Trophoblast cell (in vitro differentiated cells and primary cell): ENCODE measurements around the gene CHRNA10.
"Not testable (repeated sequence)": the region's sequence is repeated elsewhere in the genome, so short reads cannot be mapped to it uniquely, and the experiment has no call there.

ENCODE experiments used
- DNase-seq, 2 donors: peaks; one replicate each; pipeline ENCODE4 v3.0.0-alpha.2; 2016
- H2AFZ ChIP-seq: 2 replicates; pipeline ENCODE4 v1.6.1; 2013; ENCODE audit warnings: low read length, moderate library complexity, mild to moderate bottlenecking; ENCODE audit not compliant: insufficient read depth, poor library complexity
- H2AK5ac ChIP-seq: 2 replicates; pipeline ENCODE4 v1.6.1; 2013; ENCODE audit warnings: mild to moderate bottlenecking, low read length
- H2BK120ac ChIP-seq: 2 replicates; pipeline ENCODE4 v1.6.1; 2013; ENCODE audit warnings: low read length, mild to moderate bottlenecking, moderate library complexity; ENCODE audit not compliant: insufficient read depth, poor library complexity
- H2BK12ac ChIP-seq: 2 replicates; pipeline ENCODE4 v1.6.1; 2013; ENCODE audit warnings: mild to moderate bottlenecking, low read length, moderate library complexity
- H2BK5ac ChIP-seq: 2 replicates; pipeline ENCODE4 v1.6.1; 2013; ENCODE audit warnings: low read length, low read depth, moderate library complexity, mild to moderate bottlenecking; ENCODE audit not compliant: poor library complexity
- H3K14ac ChIP-seq: 2 replicates; pipeline ENCODE4 v1.6.1; 2013; ENCODE audit warnings: mild to moderate bottlenecking, low read length
- H3K18ac ChIP-seq: 2 replicates; pipeline ENCODE4 v1.6.1; 2013; ENCODE audit warnings: mild to moderate bottlenecking, low read length
- H3K23ac ChIP-seq: 2 replicates; pipeline ENCODE4 v1.6.1; 2013; ENCODE audit warnings: low read length
- H3K27ac ChIP-seq: 2 replicates; pipeline ENCODE4 v1.5.1; 2013; ENCODE audit warnings: low read depth, mild to moderate bottlenecking, inconsistent platforms, low read length, moderate library complexity
- H3K27me3 ChIP-seq: 2 replicates; pipeline ENCODE4 v1.6.1; 2013; ENCODE audit warnings: inconsistent platforms, mild to moderate bottlenecking, low read length, moderate library complexity; ENCODE audit not compliant: insufficient read depth
- H3K36me3 ChIP-seq, 2 experiments: 1 replicate in 1 of 2; 2 replicates in 1 of 2; pipeline ENCODE4 v1.6.1; 2013; ENCODE audit warnings: low read length in 2 of 2, mild to moderate bottlenecking in 2 of 2, moderate library complexity in 1 of 2; ENCODE audit not compliant: insufficient read depth in 2 of 2, control insufficient read depth in 1 of 2
- H3K4ac ChIP-seq: 2 replicates; pipeline ENCODE4 v1.6.1; 2013; ENCODE audit warnings: low read depth, mild to moderate bottlenecking, low read length, moderate library complexity
- H3K4me1 ChIP-seq, 2 experiments: 1 replicate in 1 of 2; 2 replicates in 1 of 2; pipeline ENCODE4 v1.6.1; 2013; ENCODE audit warnings: low read length in 2 of 2, mild to moderate bottlenecking in 2 of 2, moderate library complexity in 1 of 2; ENCODE audit not compliant: insufficient read depth in 2 of 2, control insufficient read depth in 1 of 2
- H3K4me2 ChIP-seq: 2 replicates; pipeline ENCODE4 v1.6.1; 2013; ENCODE audit warnings: inconsistent platforms, mild to moderate bottlenecking, low read length, moderate library complexity
- H3K4me3 ChIP-seq: 2 replicates; pipeline ENCODE4 v1.5.1; 2013; ENCODE audit warnings: mild to moderate bottlenecking, low read depth, low read length, inconsistent platforms
- H3K79me1 ChIP-seq: one replicate; pipeline ENCODE4 v1.6.1; 2013; ENCODE audit warnings: low read length
- H3K79me2 ChIP-seq: 2 replicates; pipeline ENCODE4 v1.6.1; 2013; ENCODE audit warnings: low read length, mild to moderate bottlenecking; ENCODE audit not compliant: control insufficient read depth, insufficient read depth, poor library complexity
- H3K9ac ChIP-seq: 2 replicates; pipeline ENCODE4 v1.6.1; 2013; ENCODE audit warnings: mild to moderate bottlenecking, low read length
- H3K9me3 ChIP-seq: 2 replicates; pipeline ENCODE4 v1.6.1; 2013; ENCODE audit warnings: low read depth, mild to moderate bottlenecking, control low read depth, inconsistent platforms, low read length; ENCODE audit not compliant: insufficient read depth
- H4K12ac ChIP-seq: 2 replicates; pipeline ENCODE4 v1.6.1; 2013; ENCODE audit warnings: low read depth, mild to moderate bottlenecking, low read length, moderate library complexity
- H4K8ac ChIP-seq: 2 replicates; pipeline ENCODE4 v1.6.1; 2013; ENCODE audit warnings: low read depth, mild to moderate bottlenecking, low read length, moderate library complexity
- H4K91ac ChIP-seq: one replicate; pipeline ENCODE4 v1.6.1; 2013; ENCODE audit warnings: low read depth, mild to moderate bottlenecking, low read length, moderate library complexity
- WGBS: extraction: QIAGEN DNeasy Blood & Tissue Kit; methylation state at CpG from one replicate; pipeline ENCODE4 v1.1.7; 2013; ENCODE audit warnings: missing lambda C conversion rate; ENCODE audit not compliant: insufficient read length, insufficient coverage; ENCODE audit errors: extremely low coverage; 5-methylcytosine and 5-hydroxymethylcytosine counted together

The CHRNA10 gene

DNA sequence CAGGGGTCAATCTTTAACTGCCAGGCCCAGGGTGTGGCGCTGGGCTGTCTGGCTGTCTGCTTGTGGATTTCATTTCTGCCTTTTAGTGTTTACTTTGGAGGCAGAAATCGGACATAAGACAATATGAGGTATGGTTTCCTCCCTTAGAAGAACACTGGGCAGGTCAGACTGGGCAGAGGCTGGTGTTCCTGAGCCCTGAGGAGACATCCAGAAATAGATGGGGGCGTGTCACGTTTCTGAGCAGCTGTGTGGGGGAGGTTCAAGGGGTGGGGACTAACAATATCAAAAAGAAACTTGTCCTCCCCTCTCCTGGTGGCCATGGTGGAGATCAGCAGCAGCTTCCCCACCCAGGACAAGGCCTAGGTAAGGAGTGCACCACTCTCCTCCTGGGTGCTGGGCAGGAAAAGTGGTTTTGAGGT lies 26.4 kb downstream of the CHRNA10 start, which contains the start of gene ART1:
ART1 (plus strand) TSS at position 312 of the 419 bp plus-strand sequence. CDS start 14,086 bp downstream, outside the sequence.
- no CpG with 5 or more reads among the region's 4 CpGs for WGBS

DNA sequence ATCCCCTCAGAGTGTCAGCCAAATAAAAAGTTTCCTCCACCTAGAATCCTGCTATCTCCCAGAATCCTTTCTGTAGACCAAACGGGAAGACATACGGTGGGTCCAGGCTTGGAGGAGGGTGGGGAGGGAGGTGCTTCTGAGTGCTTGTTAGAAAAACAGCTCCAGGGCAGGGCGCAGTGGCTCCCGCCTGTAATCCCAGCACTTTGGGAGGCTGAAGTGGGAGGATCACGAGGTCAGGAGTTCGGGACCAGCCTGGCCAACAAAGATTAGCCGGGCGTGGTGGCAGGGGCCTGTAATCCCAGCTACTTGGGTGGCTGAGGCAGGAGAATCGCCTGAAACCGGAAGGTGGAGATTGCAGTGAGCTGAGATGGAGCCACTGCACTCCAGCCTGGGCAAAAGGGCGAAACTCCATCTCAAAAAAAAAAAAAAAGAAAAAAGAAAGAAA lies 28.1 kb downstream of the CHRNA10 start:
- not testable (repeated sequence) for H3K23ac ChIP-seq, DNase-seq, H2AK5ac ChIP-seq, H2BK12ac ChIP-seq, H3K36me3 ChIP-seq, H3K4me3 ChIP-seq, H2BK5ac ChIP-seq, H3K27ac ChIP-seq, H3K9me3 ChIP-seq, H3K79me2 ChIP-seq, H3K9ac ChIP-seq, H3K4ac ChIP-seq, H4K91ac ChIP-seq, H3K27me3 ChIP-seq, H3K14ac ChIP-seq, H3K18ac ChIP-seq, H4K12ac ChIP-seq, H3K79me1 ChIP-seq, H2BK120ac ChIP-seq
- H2AFZ ChIP-seq, result peak overlapping the region; percentile 80
- peak overlapping the region; percentile 86 for H3K4me2 ChIP-seq
- H4K8ac ChIP-seq, result peak overlapping the region; percentile 21
- no CpG with 5 or more reads among the region's 11 CpGs for WGBS
- peaks cover 12% of the 10 kb centered on the region in 2 experiments for H3K4me1 ChIP-seq

More for the DNA sequence above, 26.4 kb downstream of the CHRNA10 start, which contains the start of gene ART1:
- Histone ChIP-seq H2AFZ (no peak within 1 kb of the TSS), H3K14ac (no peak within 1 kb of the TSS), H3K4me1 (peaks cover 12% of the 10 kb centered on the region in 2 experiments), H2AK5ac (no peak within 1 kb of the TSS), H2BK12ac (no peak within 1 kb of the TSS), H3K79me1 (peaks cover 5% of the 10 kb centered on the region), H3K27ac (no peak within 1 kb of the TSS), H3K18ac (no peak within 1 kb of the TSS), H4K12ac (no peak within 1 kb of the TSS), H3K9ac (no peak within 1 kb of the TSS), H3K27me3 (no peaks in the 10 kb centered on the region), H3K4me3 (no peak within 1 kb of the TSS), H3K9me3 (peaks cover 10% of the 10 kb centered on the region), H4K91ac (no peak within 1 kb of the TSS), H2BK5ac (no peak within 1 kb of the TSS), H3K4me2 (no peak within 1 kb of the TSS), H4K8ac (no peak within 1 kb of the TSS), H3K79me2 (peaks cover 3% of the 10 kb centered on the region), H3K4ac (no peak within 1 kb of the TSS), H3K36me3 (no peaks in the 10 kb centered on the region), H3K23ac (no peak within 1 kb of the TSS), H2BK120ac (no peak within 1 kb of the TSS)
- no peak for DNase-seq

DNA sequence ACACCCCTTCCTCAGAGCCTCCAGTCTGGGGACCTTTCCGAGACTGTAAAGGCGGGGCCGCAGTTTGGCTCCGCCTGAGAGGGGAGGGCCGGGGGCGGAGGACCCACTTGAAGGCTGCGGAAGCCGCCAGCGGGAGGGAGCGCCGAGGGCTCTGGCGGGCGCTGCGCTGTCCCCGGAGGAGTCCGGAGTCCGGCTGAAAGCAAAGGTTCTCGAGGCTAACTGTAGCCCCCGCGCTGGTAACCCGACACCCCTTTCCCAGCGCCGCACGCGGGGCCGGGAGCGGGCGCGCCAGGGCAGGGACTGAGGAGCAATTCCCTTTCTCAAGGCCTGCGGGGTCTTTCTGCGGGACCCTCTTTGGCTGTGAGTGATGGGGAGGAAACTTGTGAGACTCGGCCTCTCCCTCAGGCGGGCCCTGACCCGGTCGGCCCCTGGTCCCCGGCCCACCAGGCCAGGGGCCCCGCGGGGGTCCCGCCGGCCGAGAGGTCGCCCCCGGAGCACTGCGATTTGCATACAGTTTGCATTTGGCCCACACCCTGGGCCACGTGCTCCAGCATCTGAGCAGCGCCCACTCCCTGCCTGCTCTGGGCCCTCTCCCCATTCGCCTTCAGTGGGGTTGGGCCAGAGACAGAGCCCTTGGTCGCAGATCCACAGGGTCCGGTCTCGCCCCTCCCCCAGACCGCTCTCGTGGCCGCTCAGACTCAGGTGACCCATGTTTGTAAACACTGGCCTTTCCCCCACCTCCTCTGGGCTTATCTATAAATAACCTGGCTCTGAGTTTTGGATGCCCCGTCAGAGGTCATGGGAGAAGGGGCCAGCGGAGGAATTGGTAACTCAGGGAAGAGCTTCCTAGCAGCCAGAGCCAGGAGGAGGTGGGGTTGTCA lies 28.9 kb downstream of the CHRNA10 start:
- peak; percentile 12 to 42 for DNase-seq
- no peak overlapping the region for H4K91ac ChIP-seq
- peaks cover 10% of the 10 kb centered on the region for H3K9me3 ChIP-seq
- H3K79me1 ChIP-seq, result peaks cover 5% of the 10 kb centered on the region
- H3K79me2 ChIP-seq, result peaks cover 3% of the 10 kb centered on the region
- H2BK5ac ChIP-seq, result no peak overlapping the region
- H3K18ac ChIP-seq, result peak overlapping the region; percentile 37
- peak overlapping the region; percentile 28 for H3K14ac ChIP-seq
- no peak overlapping the region for H3K9ac ChIP-seq
- H4K8ac ChIP-seq, result peak overlapping the region; percentile 21
- no peak overlapping the region for H2BK120ac ChIP-seq
- no peak overlapping the region for H3K4ac ChIP-seq
- peaks cover 12% of the 10 kb centered on the region in 2 experiments for H3K4me1 ChIP-seq
- H3K4me3 ChIP-seq, result peak overlapping the region; percentile 56
- H3K27me3 ChIP-seq, result no peaks in the 10 kb centered on the region
- H3K23ac ChIP-seq, result no peak overlapping the region
- no peak overlapping the region for H3K27ac ChIP-seq
- no peak overlapping the region for H2AK5ac ChIP-seq
- H3K4me2 ChIP-seq, result peak overlapping the region; percentile 86
- no peak overlapping the region for H4K12ac ChIP-seq
- WGBS, result no CpG with 5 or more reads among the region's 55 CpGs
- no peaks in the 10 kb centered on the region for H3K36me3 ChIP-seq
- peak overlapping the region; percentile 80 for H2AFZ ChIP-seq
- H2BK12ac ChIP-seq, result no peak overlapping the region

DNA sequence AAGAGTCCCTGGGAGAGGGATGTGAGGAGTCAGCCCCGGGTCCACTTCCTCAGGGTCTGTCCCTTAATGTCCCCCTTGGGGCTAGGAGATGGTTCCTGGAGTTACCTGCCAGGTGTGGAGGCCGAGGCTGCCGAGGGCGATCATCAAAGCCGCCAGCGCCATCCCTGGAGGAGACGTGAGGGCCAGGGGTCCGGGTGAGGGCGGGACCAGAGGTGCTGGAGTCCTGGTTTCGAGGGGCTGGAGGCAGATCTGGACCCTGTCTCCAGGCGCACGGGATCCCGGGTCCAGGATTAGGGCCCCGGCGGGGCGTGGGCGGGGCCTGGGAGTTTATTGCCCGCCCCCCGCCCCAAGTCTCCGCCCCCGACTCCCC lies 29.5 kb downstream of the CHRNA10 start, which contains the start of gene ART5:
ART5 (minus strand) TSS at position 292 of the 370 bp plus-strand sequence; CDS start at position 162, 130 bp downstream.
- Histone ChIP-seq H3K23ac (no peak within 1 kb of the TSS), H3K9me3 (peaks cover 10% of the 10 kb centered on the region), H2BK5ac (no peak within 1 kb of the TSS), H3K4ac (no peak within 1 kb of the TSS), H3K79me2 (peaks cover 3% of the 10 kb centered on the region), H3K9ac (no peak within 1 kb of the TSS), H3K14ac (peak within 1 kb of the TSS; percentile 28), H3K4me2 (peak within 1 kb of the TSS; percentile 86), H4K91ac (no peak within 1 kb of the TSS), H2BK12ac (no peak within 1 kb of the TSS), H4K8ac (peak within 1 kb of the TSS; percentile 70), H3K36me3 (no peaks in the 10 kb centered on the region), H3K27me3 (no peaks in the 10 kb centered on the region), H2AFZ (peak within 1 kb of the TSS; percentile 82), H2BK120ac (no peak within 1 kb of the TSS), H3K18ac (peak within 1 kb of the TSS; percentile 37), H3K79me1 (peaks cover 5% of the 10 kb centered on the region), H3K4me3 (peak within 1 kb of the TSS; percentile 56), H2AK5ac (no peak within 1 kb of the TSS), H3K27ac (no peak within 1 kb of the TSS), H4K12ac (no peak within 1 kb of the TSS), H3K4me1 (peaks cover 12% of the 10 kb centered on the region in 2 experiments)
- no CpG with 5 or more reads among the region's 21 CpGs for WGBS
- no peak for DNase-seq
